HG03521 (cell line): Measurements from ENCODE around the gene NRDC.
"Not testable (repeated sequence)": the region's sequence is repeated elsewhere in the genome, so short reads cannot be mapped to it uniquely, and the experiment has no call there.

Experiments
- ATAC-seq: cut with Tn5 transposase; IDR thresholded peaks from one replicate; pipeline ENCODE4 v1.9.1; 2021; ENCODE audit warnings: mild to moderate bottlenecking, moderate library complexity; ENCODE audit not compliant: unreplicated experiment

Gene NRDC

GRCh38 chr1:51843948-51844347 lies 34.6 kb downstream of the NRDC start:
- ATAC-seq = no peak

- ATAC-seq = no peak
Measured at GRCh38 chr1:51842261-51842660, 36.3 kb downstream of the NRDC start.

- no peak for ATAC-seq
Measured at GRCh38 chr1:51840743-51841461, 37.6 kb downstream of the NRDC start.

- ATAC-seq = no peak
Measured at GRCh38 chr1:51840182-51840581, 38.3 kb downstream of the NRDC start.

GRCh38 chr1:51839094-51839493 lies 39.4 kb downstream of the NRDC start:
- ATAC-seq = no peak

GRCh38 chr1:51837243-51837642 lies 41.3 kb downstream of the NRDC start:
- ATAC-seq = no peak

- no peak for ATAC-seq
Measured at GRCh38 chr1:51833700-51834099, 44.8 kb downstream of the NRDC start.

- ATAC-seq = no peak
Measured at GRCh38 chr1:51829058-51829457, 49.5 kb downstream of the NRDC start.

GRCh38 chr1:51819810-51820209 lies 58.7 kb downstream of the NRDC start:
- ATAC-seq = no peak

GRCh38 chr1:51819021-51819420 lies 59.5 kb downstream of the NRDC start:
- not testable (repeated sequence) for ATAC-seq

GRCh38 chr1:51818487-51818886 lies 60.0 kb downstream of the NRDC start:
- ATAC-seq = no peak

- ATAC-seq = no peak
Measured at GRCh38 chr1:51814513-51814912, 64.0 kb downstream of the NRDC start.

GRCh38 chr1:51799372-51799771 lies 79.2 kb downstream of the NRDC start:
- ATAC-seq = no peak

GRCh38 chr1:51794868-51795267 lies 83.7 kb downstream of the NRDC start:
- ATAC-seq = no peak

GRCh38 chr1:51794260-51794659 lies 84.3 kb downstream of the NRDC start:
- no peak for ATAC-seq

- no peak for ATAC-seq
Measured at GRCh38 chr1:51792864-51793263, 85.7 kb downstream of the NRDC start.

- ATAC-seq = no peak
Measured at GRCh38 chr1:51791888-51792287, 86.6 kb downstream of the NRDC start.

- ATAC-seq = no peak
Measured at GRCh38 chr1:51790385-51790784, 88.1 kb downstream of the NRDC start.

GRCh38 chr1:51789342-51789741 lies 89.2 kb downstream of the NRDC start:
- ATAC-seq = no peak

GRCh38 chr1:51788938-51789337 lies 89.6 kb downstream of the NRDC start:
- ATAC-seq = no peak

- ATAC-seq = no peak
Measured at GRCh38 chr1:51784997-51785421, 93.5 kb downstream of the NRDC start.

GRCh38 chr1:51780927-51781326 lies 97.6 kb downstream of the NRDC start:
- ATAC-seq = no peak

- no peak for ATAC-seq
Measured at GRCh38 chr1:51776408-51776807, 102.1 kb downstream of the NRDC start.
